Astrocyte (in vitro differentiated cells and primary cell): ENCODE measurements around the gene MYT1. TPM values are rescaled to one million over a fixed set of nuclear protein-coding genes. Genes with fewer than 3 reads are reported as not detected.

Experiments used
- DNase-seq: peaks from one replicate; pipeline ENCODE4 v3.0.0-alpha.2; 2010; ENCODE audit warnings: low read depth
- FAIRE-seq: peaks from 2 replicates; lab custom pipeline; 2011; peaks lifted over from hg19 to GRCh38; lab: Jason Lieb, UNC
- H2AFZ ChIP-seq: 2 replicates; pipeline ENCODE4 v1.6.0; 2012; ENCODE audit warnings: low read depth, low read length, inconsistent platforms
- H3K27ac ChIP-seq: 2 replicates; pipeline ENCODE4 v1.5.1; 2011; ENCODE audit warnings: low read depth, low read length, inconsistent platforms
- H3K27me3 ChIP-seq: 2 replicates; pipeline ENCODE4 v1.6.0; 2011; ENCODE audit warnings: low read length, inconsistent platforms; ENCODE audit not compliant: insufficient read depth
- H3K36me3 ChIP-seq: 2 replicates; pipeline ENCODE4 v1.5.1; 2011; ENCODE audit warnings: low read length, inconsistent platforms; ENCODE audit not compliant: insufficient read depth
- H3K4me1 ChIP-seq: 2 replicates; pipeline ENCODE4 v1.5.1; 2011; ENCODE audit warnings: low read length, inconsistent platforms; ENCODE audit not compliant: insufficient read depth
- H3K4me2 ChIP-seq: 2 replicates; pipeline ENCODE4 v1.6.0; 2012; ENCODE audit warnings: low read length, inconsistent platforms
- H3K4me3 ChIP-seq: 2 replicates; pipeline ENCODE4 v1.5.1; 2011; ENCODE audit warnings: low read depth, mild to moderate bottlenecking, low read length, inconsistent platforms; ENCODE audit not compliant: insufficient read depth
- H3K79me2 ChIP-seq: 2 replicates; pipeline ENCODE4 v1.6.0; 2012; ENCODE audit warnings: mild to moderate bottlenecking, low read length, inconsistent platforms; ENCODE audit not compliant: insufficient read depth
- H3K9ac ChIP-seq: 2 replicates; pipeline ENCODE4 v1.6.0; 2012; ENCODE audit warnings: mild to moderate bottlenecking, low read length, inconsistent platforms
- H3K9me3 ChIP-seq: 2 replicates; pipeline ENCODE4 v1.5.1; 2012; ENCODE audit warnings: low read depth, mild to moderate bottlenecking, low read length, inconsistent platforms; ENCODE audit not compliant: insufficient read depth
- H4K20me1 ChIP-seq: 2 replicates; pipeline ENCODE4 v1.6.0; 2012; ENCODE audit warnings: low read length, inconsistent platforms; ENCODE audit not compliant: insufficient read depth
- H3K27ac Mint-ChIP-seq: one replicate; pipeline ENCODE4 v1.8.0; 2021; ENCODE audit warnings: mild to moderate bottlenecking, mixed read lengths; ENCODE audit not compliant: unreplicated experiment
- H3K27me3 Mint-ChIP-seq: one replicate; pipeline ENCODE4 v1.8.0; 2021; ENCODE audit warnings: low read depth, mixed read lengths; ENCODE audit not compliant: unreplicated experiment
- H3K36me3 Mint-ChIP-seq: one replicate; pipeline ENCODE4 v1.8.0; 2021; ENCODE audit warnings: low read depth, mixed read lengths; ENCODE audit not compliant: unreplicated experiment
- H3K4me1 Mint-ChIP-seq: one replicate; pipeline ENCODE4 v1.8.0; 2021; ENCODE audit warnings: low read depth, mixed read lengths; ENCODE audit not compliant: unreplicated experiment
- H3K4me3 Mint-ChIP-seq: one replicate; pipeline ENCODE4 v1.8.0; 2021; ENCODE audit warnings: mild to moderate bottlenecking, moderate library complexity, mixed read lengths; ENCODE audit not compliant: unreplicated experiment
- H3K9me3 Mint-ChIP-seq: one replicate; pipeline ENCODE4 v1.8.0; 2021; ENCODE audit warnings: mild to moderate bottlenecking, mixed read lengths; ENCODE audit not compliant: unreplicated experiment
- EZH2 ChIP-seq: IDR thresholded peaks from 2 replicates; pipeline ENCODE4 v1.6.1; 2012; ENCODE audit warnings: mild to moderate bottlenecking, low read length, inconsistent platforms; ENCODE audit not compliant: insufficient read depth
- total RNA-seq: library from RNA; stranded (reverse); gene quantifications from 2 replicates; pipeline ENCODE4 v1.2.1, GENCODE V29; 2021
- TF ChIP-seq, protein P1 (sequence below): IDR thresholded peaks from 2 replicates; pipeline ENCODE4 v1.5.1; 2011; ENCODE audit warnings: low read depth, mild to moderate bottlenecking, inconsistent platforms, low read length, moderate library complexity; ENCODE audit not compliant: insufficient read depth

Gene MYT1
- total RNA-seq, 1 donor from 2014 or later, result not detected

DNA sequence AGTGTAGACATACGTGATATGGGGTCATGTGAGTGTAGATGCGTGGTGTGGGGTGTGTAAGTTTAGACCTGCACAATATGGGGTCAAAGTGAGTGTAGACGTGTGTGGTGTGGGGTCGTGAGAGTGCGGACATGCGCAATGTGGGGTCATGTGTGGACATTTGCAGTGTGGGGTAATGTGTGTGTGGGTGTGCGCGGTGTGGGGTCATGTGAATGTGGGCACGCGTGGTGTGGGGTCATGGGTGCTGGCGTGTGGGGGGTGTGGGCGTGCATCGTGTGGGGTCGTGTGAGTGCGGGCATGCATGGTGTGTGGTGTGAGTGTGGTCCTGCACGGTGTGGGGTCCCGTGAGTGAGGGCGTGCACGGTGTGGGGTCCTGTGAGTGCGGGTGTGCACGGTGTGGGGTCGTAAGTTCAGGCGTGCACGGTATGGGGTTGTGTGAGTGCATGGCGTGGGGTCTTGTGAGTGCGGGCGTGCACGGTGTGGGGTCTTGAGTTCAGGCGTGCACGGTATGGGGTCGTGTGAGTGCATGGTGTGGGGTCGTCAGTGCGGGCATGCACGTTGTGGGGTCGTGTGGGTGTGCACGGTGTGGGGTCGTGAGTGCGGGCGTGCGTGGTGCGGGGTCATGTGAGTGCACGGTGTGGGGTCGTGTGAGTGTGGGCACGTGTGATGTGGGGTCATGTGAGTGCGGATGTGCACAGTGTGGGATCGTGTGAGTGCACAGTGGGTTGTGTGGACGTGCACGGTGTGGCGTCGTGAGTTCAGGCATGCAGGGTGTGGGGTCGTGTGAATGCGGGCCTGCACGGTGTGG is 105.6 kb downstream of the MYT1 start:
- no peak for FAIRE-seq
- no peak overlapping the region for H3K27ac Mint-ChIP-seq

DNA sequence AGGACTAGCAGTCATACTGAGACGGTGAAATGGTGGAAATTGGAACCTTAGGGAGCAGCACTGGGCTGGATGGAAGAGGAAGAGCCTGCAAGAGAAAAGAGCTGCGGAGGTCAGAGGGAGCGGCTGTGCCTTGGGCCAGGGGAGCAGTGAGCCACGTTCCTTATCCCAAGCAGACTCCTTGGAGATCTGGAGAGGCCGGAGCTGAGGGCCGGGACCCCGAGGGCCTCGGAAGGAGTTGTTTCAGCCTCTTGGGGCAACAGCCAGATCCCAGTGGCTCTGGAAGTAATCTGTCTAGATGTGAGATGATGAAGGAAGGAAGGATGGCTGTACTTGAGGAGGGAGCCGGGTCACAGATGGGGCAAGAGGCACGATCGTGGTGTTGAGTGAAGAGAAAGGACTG is 107.4 kb downstream of the MYT1 start:
- Histone ChIP-seq H2AFZ (no peak overlapping the region), H3K36me3 (peaks cover 3% of the 10 kb centered on the region), H3K4me1 (no peaks in the 10 kb centered on the region), H3K9ac (no peak overlapping the region), H3K27ac (no peak overlapping the region), H3K79me2 (peaks cover 6% of the 10 kb centered on the region), H3K4me3 (no peak overlapping the region), H3K27me3 (no peaks in the 10 kb centered on the region), H4K20me1 (peaks cover 20% of the 10 kb centered on the region), H3K9me3 (no peaks in the 10 kb centered on the region), H3K4me2 (no peak overlapping the region)
- H3K27ac Mint-ChIP-seq, result no peak overlapping the region
- TF ChIP-seq, protein P1, sequence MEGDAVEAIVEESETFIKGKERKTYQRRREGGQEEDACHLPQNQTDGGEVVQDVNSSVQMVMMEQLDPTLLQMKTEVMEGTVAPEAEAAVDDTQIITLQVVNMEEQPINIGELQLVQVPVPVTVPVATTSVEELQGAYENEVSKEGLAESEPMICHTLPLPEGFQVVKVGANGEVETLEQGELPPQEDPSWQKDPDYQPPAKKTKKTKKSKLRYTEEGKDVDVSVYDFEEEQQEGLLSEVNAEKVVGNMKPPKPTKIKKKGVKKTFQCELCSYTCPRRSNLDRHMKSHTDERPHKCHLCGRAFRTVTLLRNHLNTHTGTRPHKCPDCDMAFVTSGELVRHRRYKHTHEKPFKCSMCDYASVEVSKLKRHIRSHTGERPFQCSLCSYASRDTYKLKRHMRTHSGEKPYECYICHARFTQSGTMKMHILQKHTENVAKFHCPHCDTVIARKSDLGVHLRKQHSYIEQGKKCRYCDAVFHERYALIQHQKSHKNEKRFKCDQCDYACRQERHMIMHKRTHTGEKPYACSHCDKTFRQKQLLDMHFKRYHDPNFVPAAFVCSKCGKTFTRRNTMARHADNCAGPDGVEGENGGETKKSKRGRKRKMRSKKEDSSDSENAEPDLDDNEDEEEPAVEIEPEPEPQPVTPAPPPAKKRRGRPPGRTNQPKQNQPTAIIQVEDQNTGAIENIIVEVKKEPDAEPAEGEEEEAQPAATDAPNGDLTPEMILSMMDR, result no peak
- H3K9me3 Mint-ChIP-seq, result peaks cover 5% of the 10 kb centered on the region
- H3K4me1 Mint-ChIP-seq, result peaks cover 9% of the 10 kb centered on the region
- H3K4me3 Mint-ChIP-seq, result no peak overlapping the region
- H3K27me3 Mint-ChIP-seq, result no peaks in the 10 kb centered on the region
- DNase-seq (no peak), FAIRE-seq (no peak)
- peaks cover 23% of the 10 kb centered on the region for H3K36me3 Mint-ChIP-seq

More for the DNA sequence above, 105.6 kb downstream of the MYT1 start:
- TF ChIP-seq, protein P1, result no peak
- no peak for TF ChIP-seq EZH2
- H3K9ac ChIP-seq, result no peak overlapping the region
- peaks cover 3% of the 10 kb centered on the region for H3K36me3 ChIP-seq
- H3K4me3 ChIP-seq, result no peak overlapping the region
- H3K79me2 ChIP-seq, result peaks cover 6% of the 10 kb centered on the region
- no peak for DNase-seq
- H4K20me1 ChIP-seq, result peaks cover 20% of the 10 kb centered on the region
- no peaks in the 10 kb centered on the region for H3K9me3 ChIP-seq
- no peaks in the 10 kb centered on the region for H3K4me1 ChIP-seq
- no peaks in the 10 kb centered on the region for H3K27me3 ChIP-seq
- Mint-ChIP-seq H3K27me3 (no peaks in the 10 kb centered on the region), H3K4me3 (no peak overlapping the region), H3K9me3 (peaks cover 5% of the 10 kb centered on the region), H3K36me3 (peaks cover 23% of the 10 kb centered on the region), H3K4me1 (peaks cover 9% of the 10 kb centered on the region)
- no peak overlapping the region for H3K27ac ChIP-seq
- H2AFZ ChIP-seq, result no peak overlapping the region
- H3K4me2 ChIP-seq, result no peak overlapping the region

DNA sequence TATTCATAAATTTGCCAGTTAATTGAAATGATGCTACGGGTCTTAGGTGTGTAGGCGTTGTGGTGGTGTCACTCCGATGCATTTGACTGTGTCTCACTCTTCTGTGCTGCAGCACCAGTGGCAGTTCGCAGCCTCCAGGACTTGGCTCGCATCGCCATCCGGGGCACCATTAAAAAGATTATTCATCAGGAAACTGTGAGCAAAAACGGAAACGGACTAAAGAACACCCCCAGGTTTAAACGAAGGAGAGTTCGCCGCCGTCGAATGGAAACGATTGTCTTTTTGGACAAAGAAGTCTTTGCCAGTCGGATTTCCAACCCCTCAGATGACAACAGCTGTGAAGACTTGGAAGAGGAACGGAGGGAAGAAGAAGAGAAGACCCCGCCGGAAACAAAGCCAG is 108.9 kb downstream of the MYT1 start:
- H3K36me3 Mint-ChIP-seq, result peaks cover 25% of the 10 kb centered on the region

More for the DNA sequence above, 108.9 kb downstream of the MYT1 start:
- Histone ChIP-seq H3K27ac (no peak overlapping the region), H3K4me3 (no peak overlapping the region), H3K4me2 (no peak overlapping the region), H3K36me3 (peaks cover 2% of the 10 kb centered on the region), H3K27me3 (no peaks in the 10 kb centered on the region), H2AFZ (no peak overlapping the region), H3K9me3 (no peaks in the 10 kb centered on the region), H3K79me2 (peaks cover 6% of the 10 kb centered on the region), H3K9ac (no peak overlapping the region), H3K4me1 (no peaks in the 10 kb centered on the region), H4K20me1 (peaks cover 25% of the 10 kb centered on the region)
- H3K27me3 Mint-ChIP-seq, result no peaks in the 10 kb centered on the region
- no peak for TF ChIP-seq EZH2
- TF ChIP-seq, protein P1, result no peak
- no peak overlapping the region for H3K27ac Mint-ChIP-seq
- no peak for FAIRE-seq
- H3K4me3 Mint-ChIP-seq, result no peak overlapping the region
- peaks cover 9% of the 10 kb centered on the region for H3K4me1 Mint-ChIP-seq
- peaks cover 5% of the 10 kb centered on the region for H3K9me3 Mint-ChIP-seq
- DNase-seq, result no peak
